Lung (tissue), 12 donors: ENCODE measurements around the gene TRPM3. TPM values are rescaled to one million over a fixed set of nuclear protein-coding genes. Genes with fewer than 3 reads are reported as not detected.

Experiments
- ATAC-seq: fragments of 200-7000 bp; cut with Tn5 transposase; one replicate; pipeline ENCODE4 v1.9.1; 2020; ENCODE audit warnings: moderate number of reproducible peaks; ENCODE audit not compliant: insufficient read depth, low FRiP score
- DNase-seq, 3 donors: peaks; one replicate each; pipeline ENCODE4 v3.0.0-alpha.2; 2013 to 2017
- H3K27ac ChIP-seq, 2 donors: one replicate each; pipeline ENCODE4 v1.5.1; 2013; ENCODE audit warnings: mild to moderate bottlenecking in 2 of 2, moderate library complexity in 2 of 2, control low read depth in 1 of 2, inconsistent platforms in 1 of 2, low read depth in 1 of 2, low read length in 1 of 2
- H3K27me3 ChIP-seq, 3 donors: one replicate each; pipeline ENCODE4 v1.5.1; 2013; ENCODE audit warnings: low read length in 2 of 3; ENCODE audit not compliant: control insufficient read depth in 3 of 3, insufficient read depth in 3 of 3
- H3K36me3 ChIP-seq, 4 donors: one replicate each; pipeline ENCODE4 v1.5.1; 2013; ENCODE audit warnings: low read length in 4 of 4, mild to moderate bottlenecking in 1 of 4, moderate library complexity in 1 of 4; ENCODE audit not compliant: control insufficient read depth in 4 of 4, insufficient read depth in 4 of 4
- H3K4me1 ChIP-seq, 5 donors: one replicate each; pipeline ENCODE4 v1.5.1; 2013; ENCODE audit warnings: low read length in 5 of 5, mild to moderate bottlenecking in 2 of 5, moderate library complexity in 1 of 5; ENCODE audit not compliant: control insufficient read depth in 5 of 5, insufficient read depth in 5 of 5
- H3K4me3 ChIP-seq: one replicate; pipeline ENCODE4 v1.5.1; 2013; ENCODE audit warnings: mild to moderate bottlenecking, control low read depth, moderate library complexity
- H3K9ac ChIP-seq, 2 donors: one replicate each; pipeline ENCODE4 v1.5.1; 2013; ENCODE audit warnings: low read length in 2 of 2, control low read depth in 1 of 2; ENCODE audit not compliant: insufficient read depth in 1 of 2
- H3K9me3 ChIP-seq, 4 donors: one replicate each; pipeline ENCODE4 v1.5.1; 2013; ENCODE audit warnings: low read length in 3 of 4, mild to moderate bottlenecking in 1 of 4, moderate library complexity in 1 of 4; ENCODE audit not compliant: control insufficient read depth in 4 of 4, insufficient read depth in 3 of 4
- CTCF ChIP-seq: IDR thresholded peaks from 2 replicates; pipeline ENCODE4 v1.5.1; 2012; ENCODE audit warnings: mild to moderate bottlenecking; ENCODE audit errors: control extremely low read depth, extremely low read depth
- WGBS, 2 donors: extraction: QIAGEN DNeasy Blood & Tissue Kit; methylation state at CpG; one replicate each; pipeline ENCODE4 v1.1.7; 2013; 5-methylcytosine and 5-hydroxymethylcytosine counted together
- polyA plus RNA-seq, 2 donors: library from polyadenylated mRNA; stranded (reverse); fragments of 200-250 nt; gene quantifications; one replicate each; pipeline ENCODE4 v1.2.1, GENCODE V29; 2013
- total RNA-seq, 2 donors: library from RNA; depleted of rRNA in 1 of 2; stranded (reverse); fragments of >200 nt in 1 of 2; gene quantifications; one replicate each; pipeline ENCODE4 v1.2.1, GENCODE V29; 2014 to 2021
- donor health status: control.
- donor health status: control.
- donor health status: Bipolar disorder and iron deficiency.
- donor health status: healthy.
- donor health status: DM: yes; HTN: yes; CAD: no.

Gene TRPM3
- total and polyA plus RNA-seq, 4 donors = 0.02 to 1.4 (median 0.49) TPM; not detected in 1

GRCh38 chr9:70493029-70493428, 628.4 kb downstream of the TRPM3 start:
- no peaks in the 10 kb centered on the region for H3K9me3 ChIP-seq
- no peak overlapping the region for H3K27ac ChIP-seq
- 67 to 92% methylated on average over 9 of the region's 9 CpGs for WGBS, 2 donors
- no peaks in the 10 kb centered on the region for H3K27me3 ChIP-seq
- DNase-seq = peak in 2 of 3 donors; percentile 45 to 67
- no peaks in the 10 kb centered on the region for H3K36me3 ChIP-seq
- no peak overlapping the region for H3K4me3 ChIP-seq
- no peak overlapping the region for H3K9ac ChIP-seq
- no peak for TF ChIP-seq CTCF
- H3K4me1 ChIP-seq = peaks cover 0 to 13% (median 6%) of the 10 kb centered on the region in 5 donors
- no peak for ATAC-seq

- no peak overlapping the region for H3K9ac ChIP-seq
- H3K36me3 ChIP-seq = no peaks in the 10 kb centered on the region
- no peak for TF ChIP-seq CTCF
- H3K4me1 ChIP-seq = peaks cover 0 to 13% (median 6%) of the 10 kb centered on the region in 5 donors
- H3K9me3 ChIP-seq = no peaks in the 10 kb centered on the region
- WGBS, 2 donors = 86 to 90% methylated on average over 2 of the region's 2 CpGs
- ATAC-seq (no peak), DNase-seq (no peak)
- H3K27me3 ChIP-seq = no peaks in the 10 kb centered on the region
- no peak overlapping the region for H3K27ac ChIP-seq
- H3K4me3 ChIP-seq = no peak overlapping the region
These were observed 629.1 kb downstream of the TRPM3 start for GRCh38 chr9:70492319-70492777.

- no peaks in the 10 kb centered on the region for H3K27me3 ChIP-seq
- no peak overlapping the region for H3K4me3 ChIP-seq
- no peaks in the 10 kb centered on the region for H3K36me3 ChIP-seq
- no peak overlapping the region for H3K9ac ChIP-seq
- TF ChIP-seq CTCF = no peak
- H3K27ac ChIP-seq = no peak overlapping the region
- 80 to 86% methylated on average over 8 of the region's 8 CpGs for WGBS, 2 donors
- H3K4me1 ChIP-seq = peaks cover 0 to 13% (median 6%) of the 10 kb centered on the region in 5 donors
- H3K9me3 ChIP-seq = no peaks in the 10 kb centered on the region
- DNase-seq (no peak), ATAC-seq (no peak)
These were observed 629.7 kb downstream of the TRPM3 start for GRCh38 chr9:70491426-70492318.
